ENCODE measurements around the gene WBP4. TPM values are rescaled to one million over a fixed set of nuclear protein-coding genes. Genes with fewer than 3 reads are reported as not detected.
"Not testable (repeated sequence)": the region's sequence is repeated elsewhere in the genome, so short reads cannot be mapped to it uniquely, and the experiment has no call there.

WBP4 gene
- total RNA-seq, 3 donors from 2014 or later: 12.7 to 16.5 (median 13.1) TPM

- no peaks in the 10 kb centered on the region for H3K4me1 ChIP-seq
- no peak overlapping the region for H3K27ac ChIP-seq
- H3K9me3 ChIP-seq: no peaks in the 10 kb centered on the region
- H3K36me3 ChIP-seq: no peaks in the 10 kb centered on the region
- no peak overlapping the region for H3K4me3 ChIP-seq
- DNase-seq (ENCODE audit: low spot score in 2 of 2): no peak
- intact Hi-C loops (cut with DNase I; ENCODE audit: low total_unique reads): no loop called here
- no peak for TF ChIP-seq POLR2A (IDR thresholded peaks at IDR 0.05)
- no peak for TF ChIP-seq POLR2AphosphoS5 (IDR thresholded peaks at IDR 0.05)
- TF ChIP-seq CTCF (IDR thresholded peaks at IDR 0.05): no peak
- no peaks in the 10 kb centered on the region for H3K27me3 ChIP-seq
Observed at GRCh38 chr13:41034382-41034781, 26.9 kb upstream of the WBP4 start.

- peak overlapping the region in 1 of 2 donors; percentile 53 for H3K27ac ChIP-seq
- intact Hi-C loops (cut with DNase I; ENCODE audit: low total_unique reads): no loop called here
Observed at GRCh38 chr13:41034881-41035280, 26.4 kb upstream of the WBP4 start.

GRCh38 chr13:41036557-41036956 is 24.8 kb upstream of the WBP4 start:
- intact Hi-C loops (cut with DNase I; ENCODE audit: low total_unique reads); H3K4me1 ChIP-seq; H3K36me3 ChIP-seq; H3K27me3 ChIP-seq; H3K4me3 ChIP-seq; H3K9me3 ChIP-seq; H3K27ac ChIP-seq; DNase-seq (ENCODE audit: low spot score in 2 of 2): not testable (repeated sequence)

More at GRCh38 chr13:41034881-41035280, 26.4 kb upstream of the WBP4 start:
- no peak for DNase-seq (ENCODE audit: low spot score in 2 of 2)
- Histone ChIP-seq H3K9me3 (no peaks in the 10 kb centered on the region), H3K27me3 (no peaks in the 10 kb centered on the region), H3K4me3 (no peak overlapping the region), H3K4me1 (no peaks in the 10 kb centered on the region), H3K36me3 (no peaks in the 10 kb centered on the region)
- TF ChIP-seq CTCF (IDR thresholded peaks at IDR 0.05) (no peak), POLR2AphosphoS5 (IDR thresholded peaks at IDR 0.05) (no peak), POLR2A (IDR thresholded peaks at IDR 0.05) (no peak)

- Histone ChIP-seq H3K9me3 (peaks cover 0 to 8% of the 10 kb centered on the region in 2 donors), H3K4me3 (no peak overlapping the region), H3K27ac (peak overlapping the region in 1 of 2 donors; percentile 13), H3K36me3 (no peaks in the 10 kb centered on the region), H3K27me3 (no peaks in the 10 kb centered on the region), H3K4me1 (no peaks in the 10 kb centered on the region)
- no peak for DNase-seq (ENCODE audit: low spot score in 2 of 2)
- TF ChIP-seq POLR2AphosphoS5 (IDR thresholded peaks at IDR 0.05) (no peak), POLR2A (IDR thresholded peaks at IDR 0.05) (no peak), CTCF (IDR thresholded peaks at IDR 0.05) (no peak)
- intact Hi-C loops (cut with DNase I; ENCODE audit: low total_unique reads): no loop called here
Observed at GRCh38 chr13:41039746-41040145, 21.6 kb upstream of the WBP4 start.

- no peak for DNase-seq (ENCODE audit: low spot score in 2 of 2)
- intact Hi-C loops (cut with DNase I; ENCODE audit: low total_unique reads): no loop called here
- Histone ChIP-seq H3K9me3 (peaks cover 0 to 8% of the 10 kb centered on the region in 2 donors), H3K4me1 (no peaks in the 10 kb centered on the region), H3K36me3 (no peaks in the 10 kb centered on the region), H3K27me3 (no peaks in the 10 kb centered on the region), H3K4me3 (no peak overlapping the region), H3K27ac (no peak overlapping the region)
- TF ChIP-seq POLR2A (IDR thresholded peaks at IDR 0.05) (no peak), CTCF (IDR thresholded peaks at IDR 0.05) (no peak), POLR2AphosphoS5 (IDR thresholded peaks at IDR 0.05) (no peak)
Observed at GRCh38 chr13:41040584-41041334, 20.6 kb upstream of the WBP4 start.

GRCh38 chr13:41042419-41042818 is 18.9 kb upstream of the WBP4 start:
- H3K9me3 ChIP-seq; H3K36me3 ChIP-seq; DNase-seq (ENCODE audit: low spot score in 2 of 2); H3K4me1 ChIP-seq; intact Hi-C loops (cut with DNase I; ENCODE audit: low total_unique reads); H3K27me3 ChIP-seq; H3K27ac ChIP-seq; H3K4me3 ChIP-seq: not testable (repeated sequence)

Data from breast epithelium (tissue), 4 donors.